Subcutaneous abdominal adipose tissue (tissue), 5 donors: Measurements from ENCODE around the gene BMP7.

ENCODE experiments used
- H3K27ac ChIP-seq: one replicate; pipeline ENCODE4 v1.7.0; 2013; ENCODE audit warnings: low read depth, mild to moderate bottlenecking, inconsistent platforms, low read length, moderate library complexity
- H3K27me3 ChIP-seq, 5 donors: one replicate each; pipeline ENCODE4 v1.7.0; 2013; ENCODE audit warnings: low read length in 5 of 5, inconsistent platforms in 1 of 5; ENCODE audit not compliant: control insufficient read depth in 5 of 5, insufficient read depth in 4 of 5
- H3K36me3 ChIP-seq, 5 donors: one replicate each; pipeline ENCODE4 v1.7.0; 2013; ENCODE audit warnings: low read length in 5 of 5; ENCODE audit not compliant: control insufficient read depth in 5 of 5, insufficient read depth in 5 of 5
- H3K4me1 ChIP-seq, 5 donors: one replicate each; pipeline ENCODE4 v1.7.0; 2013; ENCODE audit warnings: low read length in 5 of 5, mild to moderate bottlenecking in 3 of 5, moderate library complexity in 1 of 5; ENCODE audit not compliant: control insufficient read depth in 5 of 5, insufficient read depth in 5 of 5
- H3K4me3 ChIP-seq, 5 donors: one replicate each; pipeline ENCODE4 v1.7.0; 2013; ENCODE audit warnings: low read length in 5 of 5, low read depth in 1 of 5
- H3K9ac ChIP-seq, 5 donors: one replicate each; pipeline ENCODE4 v1.7.0; 2013; ENCODE audit warnings: low read length in 5 of 5, mild to moderate bottlenecking in 4 of 5, moderate library complexity in 3 of 5
- H3K9me3 ChIP-seq, 5 donors: one replicate each; pipeline ENCODE4 v1.7.0; 2013; ENCODE audit warnings: low read length in 5 of 5; ENCODE audit not compliant: control insufficient read depth in 5 of 5
- donor health status: healthy.
- donor health status: healthy.
- donor health status: healthy.
- donor health status: healthy.
- donor health status: healthy.

Gene BMP7

GRCh38 chr20:57308451-57309271, 42.2 kb upstream of the BMP7 start:
- Histone ChIP-seq H3K9me3 (no peaks in the 10 kb centered on the region), H3K4me3 (no peak overlapping the region), H3K9ac (no peak overlapping the region), H3K4me1 (peaks cover 0 to 18% (median 9%) of the 10 kb centered on the region in 5 donors), H3K27me3 (peaks cover 4 to 25% (median 10%) of the 10 kb centered on the region in 5 donors), H3K27ac (no peak overlapping the region), H3K36me3 (no peaks in the 10 kb centered on the region)

DNA sequence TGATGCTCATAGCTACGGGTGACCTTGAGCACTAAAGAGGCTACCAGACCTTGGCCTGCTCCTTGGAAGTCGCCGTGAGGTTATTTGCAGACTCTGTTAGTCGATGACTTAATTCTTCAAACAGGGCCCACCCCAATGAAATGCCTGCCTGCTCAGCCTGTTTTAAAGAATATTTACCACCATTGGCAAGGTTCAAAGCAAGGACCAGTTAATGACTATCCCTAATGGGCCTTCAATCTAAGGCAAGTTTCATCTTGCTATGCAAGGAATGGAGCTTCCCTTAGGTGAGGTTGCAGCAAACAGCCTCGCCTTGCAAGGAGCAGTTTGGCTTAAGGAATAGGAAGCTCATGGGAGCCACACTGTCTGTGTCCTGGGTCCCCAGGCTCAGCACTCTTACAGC, 40.3 kb upstream of the BMP7 start:
- Histone ChIP-seq H3K27ac (no peak overlapping the region), H3K4me3 (no peak overlapping the region), H3K36me3 (no peaks in the 10 kb centered on the region), H3K9ac (no peak overlapping the region), H3K4me1 (peaks cover 0 to 18% (median 9%) of the 10 kb centered on the region in 5 donors), H3K9me3 (no peaks in the 10 kb centered on the region), H3K27me3 (peaks cover 4 to 18% (median 10%) of the 10 kb centered on the region in 5 donors)

DNA sequence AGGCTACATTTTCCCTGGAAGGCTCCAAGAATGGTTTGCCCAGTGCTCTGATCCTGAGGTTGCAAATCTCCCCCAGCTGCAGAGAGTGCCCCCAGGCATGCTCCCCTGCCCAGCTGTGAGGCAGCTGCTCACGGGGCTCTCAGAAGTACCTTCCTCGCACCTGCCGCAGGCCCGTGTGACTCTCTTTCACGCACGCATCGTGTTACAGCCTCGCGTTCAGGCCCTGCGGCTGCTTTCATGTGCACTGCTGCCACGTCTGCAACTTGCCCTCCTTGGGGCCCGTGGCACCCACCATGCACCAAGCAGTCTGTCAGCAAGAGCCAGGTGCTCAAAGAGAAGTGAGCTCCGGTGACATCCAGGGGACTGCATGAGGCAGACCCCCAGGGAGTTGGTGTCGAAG, 34.6 kb upstream of the BMP7 start:
- H3K9ac ChIP-seq: no peak overlapping the region
- no peaks in the 10 kb centered on the region for H3K36me3 ChIP-seq
- no peak overlapping the region for H3K4me3 ChIP-seq

GRCh38 chr20:57298457-57298856, 32.0 kb upstream of the BMP7 start:
- Histone ChIP-seq H3K9ac (no peak overlapping the region), H3K27me3 (peaks cover 0 to 5% (median 0%) of the 10 kb centered on the region in 5 donors), H3K27ac (no peak overlapping the region), H3K4me1 (no peaks in the 10 kb centered on the region), H3K9me3 (no peaks in the 10 kb centered on the region), H3K36me3 (no peaks in the 10 kb centered on the region), H3K4me3 (no peak overlapping the region)

More for the DNA sequence above, 34.6 kb upstream of the BMP7 start:
- H3K27ac ChIP-seq: no peak overlapping the region
- H3K4me1 ChIP-seq: no peaks in the 10 kb centered on the region
- H3K27me3 ChIP-seq: peaks cover 0 to 6% (median 3%) of the 10 kb centered on the region in 5 donors
- no peaks in the 10 kb centered on the region for H3K9me3 ChIP-seq

DNA sequence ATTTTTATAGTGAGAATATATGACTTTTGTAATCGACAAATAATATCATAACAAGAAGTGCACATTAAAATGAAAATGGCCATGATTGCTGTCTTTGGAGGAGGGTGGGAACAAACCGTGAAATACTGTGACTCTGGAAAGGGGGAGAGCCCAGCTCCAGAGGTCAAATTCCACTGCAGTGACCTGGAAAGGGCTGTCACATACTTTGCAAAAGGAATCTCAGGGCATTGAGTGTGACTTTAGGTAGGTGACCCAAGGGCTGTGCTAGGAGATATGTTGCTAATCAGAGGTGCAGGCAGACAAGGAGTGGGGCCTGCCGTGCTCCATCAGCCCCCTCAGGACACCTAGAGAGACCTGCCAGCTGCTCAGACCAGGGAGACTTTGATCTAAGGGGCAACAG, 28.1 kb upstream of the BMP7 start:
- Histone ChIP-seq H3K9ac (no peak overlapping the region), H3K4me3 (no peak overlapping the region), H3K4me1 (no peaks in the 10 kb centered on the region), H3K36me3 (no peaks in the 10 kb centered on the region), H3K9me3 (no peaks in the 10 kb centered on the region), H3K27me3 (peaks cover 0 to 28% (median 25%) of the 10 kb centered on the region in 5 donors), H3K27ac (no peak overlapping the region)

- H3K9ac ChIP-seq: no peak overlapping the region
- no peak overlapping the region for H3K4me3 ChIP-seq
- peaks cover 0 to 5% (median 2%) of the 10 kb centered on the region in 5 donors for H3K4me1 ChIP-seq
- no peaks in the 10 kb centered on the region for H3K36me3 ChIP-seq
- peaks cover 0 to 28% (median 25%) of the 10 kb centered on the region in 5 donors for H3K27me3 ChIP-seq
- H3K27ac ChIP-seq: no peak overlapping the region
- no peaks in the 10 kb centered on the region for H3K9me3 ChIP-seq
Measured at GRCh38 chr20:57293995-57294394, 27.6 kb upstream of the BMP7 start.

- Histone ChIP-seq H3K9ac (no peak overlapping the region), H3K4me3 (no peak overlapping the region), H3K27me3 (peaks cover 0 to 34% (median 32%) of the 10 kb centered on the region in 5 donors), H3K9me3 (no peaks in the 10 kb centered on the region), H3K27ac (no peak overlapping the region), H3K36me3 (no peaks in the 10 kb centered on the region), H3K4me1 (peaks cover 0 to 17% (median 14%) of the 10 kb centered on the region in 5 donors)
Measured at GRCh38 chr20:57292611-57293010, 26.2 kb upstream of the BMP7 start.

GRCh38 chr20:57291694-57292093, 25.3 kb upstream of the BMP7 start:
- Histone ChIP-seq H3K36me3 (no peaks in the 10 kb centered on the region), H3K4me3 (no peak overlapping the region), H3K27me3 (peaks cover 0 to 42% (median 41%) of the 10 kb centered on the region in 5 donors), H3K27ac (no peak overlapping the region), H3K9me3 (no peaks in the 10 kb centered on the region), H3K9ac (no peak overlapping the region), H3K4me1 (peaks cover 0 to 18% (median 14%) of the 10 kb centered on the region in 5 donors)

DNA sequence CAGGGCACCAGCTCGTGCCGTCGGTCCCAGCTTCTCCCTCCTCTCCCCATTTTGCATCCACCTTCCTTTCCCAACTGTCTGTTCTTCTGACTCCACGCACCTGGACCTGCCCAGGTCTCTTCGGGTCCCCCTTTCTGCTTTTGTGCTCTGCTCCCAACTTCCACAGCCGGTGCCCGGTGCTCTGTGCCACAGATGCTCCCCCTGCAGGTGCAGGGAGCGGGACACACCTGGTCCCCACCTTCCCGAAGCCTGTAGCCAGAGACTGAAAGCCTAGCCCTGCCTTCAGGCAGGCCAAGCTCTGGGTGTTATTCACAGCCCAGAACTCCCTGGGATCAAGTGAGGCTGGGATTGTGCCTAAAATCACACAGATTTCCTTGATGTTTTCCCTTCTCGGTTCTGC, 24.6 kb upstream of the BMP7 start:
- Histone ChIP-seq H3K27me3 (peaks cover 0 to 48% (median 44%) of the 10 kb centered on the region in 5 donors), H3K36me3 (no peaks in the 10 kb centered on the region), H3K4me1 (peaks cover 0 to 18% (median 14%) of the 10 kb centered on the region in 5 donors), H3K27ac (no peak overlapping the region), H3K9me3 (no peaks in the 10 kb centered on the region), H3K4me3 (no peak overlapping the region), H3K9ac (no peak overlapping the region)

DNA sequence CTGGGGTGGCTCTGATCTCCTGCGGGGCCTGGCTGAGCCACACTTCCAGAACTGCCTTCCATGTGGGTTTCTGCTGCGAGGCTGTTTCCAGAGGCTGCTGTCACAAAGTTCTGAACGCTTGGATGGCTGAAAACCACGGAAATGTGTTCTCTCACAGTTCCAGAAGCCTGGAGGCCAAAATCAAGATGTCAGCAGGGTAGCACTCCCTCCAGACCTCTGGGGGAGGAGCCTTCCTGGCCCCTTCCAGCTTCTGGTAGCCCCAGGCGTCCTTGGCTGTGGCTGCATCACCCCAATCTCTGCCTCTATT, 23.7 kb upstream of the BMP7 start:
- peaks cover 0 to 18% (median 14%) of the 10 kb centered on the region in 5 donors for H3K4me1 ChIP-seq
- H3K27me3 ChIP-seq: peaks cover 0 to 51% (median 46%) of the 10 kb centered on the region in 5 donors
- H3K27ac ChIP-seq: no peak overlapping the region
- H3K36me3 ChIP-seq: no peaks in the 10 kb centered on the region
- H3K9ac ChIP-seq: no peak overlapping the region
- H3K4me3 ChIP-seq: no peak overlapping the region
- H3K9me3 ChIP-seq: no peaks in the 10 kb centered on the region
